Natural killer cell (primary cell): Measurements from ENCODE around the gene KCNIP2. TPM values are rescaled to one million over a fixed set of nuclear protein-coding genes. Genes with fewer than 3 reads are reported as not detected.

Experiments
- ATAC-seq, 3 donors: fragments of 150-1000 bp in 2 of 3; fragments of 200-7000 bp in 1 of 3; cut with Tn5 transposase; 1 replicate in 1 of 3; 2 replicates in 2 of 3; pipeline ENCODE4 v1.10.0; 2021; ENCODE audit warnings: mild to moderate bottlenecking in 2 of 3, moderate library complexity in 2 of 3
- DNase-seq, 2 donors: peaks; one replicate each; pipeline versions ENCODE4 v3.0.0 to v3.0.0-alpha.2; 2013 to 2021; ENCODE audit warnings: mixed read lengths in 1 of 2
- H3K27ac ChIP-seq: one replicate; pipeline ENCODE4 v1.5.1; 2013; ENCODE audit warnings: mild to moderate bottlenecking, low read length
- H3K27me3 ChIP-seq: one replicate; pipeline ENCODE4 v1.6.1; 2013; ENCODE audit warnings: low read length; ENCODE audit not compliant: control insufficient read depth, insufficient read depth
- H3K36me3 ChIP-seq: one replicate; pipeline ENCODE4 v1.6.1; 2013; ENCODE audit warnings: low read length; ENCODE audit not compliant: control insufficient read depth, insufficient read depth
- H3K4me1 ChIP-seq: one replicate; pipeline ENCODE4 v1.6.1; 2013; ENCODE audit warnings: low read length; ENCODE audit not compliant: control insufficient read depth, insufficient read depth
- H3K4me3 ChIP-seq: one replicate; pipeline ENCODE4 v1.5.1; 2013; ENCODE audit warnings: low read length
- H3K9me3 ChIP-seq: one replicate; pipeline ENCODE4 v1.6.1; 2013; ENCODE audit warnings: low read length; ENCODE audit not compliant: control insufficient read depth, insufficient read depth
- H3K27ac Mint-ChIP-seq, 2 donors: one replicate each; pipeline ENCODE4 v1.8.0; 2022; ENCODE audit warnings: mild to moderate bottlenecking in 2 of 2, mixed read lengths in 2 of 2, moderate library complexity in 1 of 2
- H3K27me3 Mint-ChIP-seq, 2 donors: one replicate each; pipeline ENCODE4 v1.8.0; 2022; ENCODE audit warnings: low read depth in 2 of 2, mixed read lengths in 2 of 2
- H3K36me3 Mint-ChIP-seq: one replicate; pipeline ENCODE4 v1.8.0; 2022; ENCODE audit warnings: mixed read lengths
- H3K4me1 Mint-ChIP-seq, 2 donors: one replicate each; pipeline ENCODE4 v1.8.0; 2022; ENCODE audit warnings: mixed read lengths in 2 of 2
- H3K4me3 Mint-ChIP-seq: one replicate; pipeline ENCODE4 v1.8.0; 2022; ENCODE audit warnings: mild to moderate bottlenecking, moderate library complexity, mixed read lengths
- H3K9me3 Mint-ChIP-seq, 2 donors: one replicate each; pipeline ENCODE4 v1.8.0; 2022; ENCODE audit warnings: mixed read lengths in 2 of 2
- CTCF ChIP-seq: fragments of 200-600 bp; IDR thresholded peaks from one replicate; pipeline ENCODE4 v1.8.0; 2022; ENCODE audit warnings: antibody characterized with exemption
- WGBS: methylation state at CpG from one replicate; pipeline ENCODE4 v1.1.7; 2013; ENCODE audit warnings: missing lambda C conversion rate; ENCODE audit not compliant: insufficient coverage; 5-methylcytosine and 5-hydroxymethylcytosine counted together
- intact Hi-C: fragments of 100-400 bp; cut with micrococcal nuclease; formaldehyde crosslinking; loops from one replicate; pipeline ENCODE4 v1.14.2; 2022
- total RNA-seq, 4 donors: library from RNA; stranded (reverse); fragments of 120-200 nt in 1 of 4; gene quantifications; one replicate each; pipeline versions ENCODE4 v1.2.3 to v1.2.4, GENCODE V29; 2013 to 2022

The KCNIP2 gene
- total RNA-seq, 3 donors from 2014 or later (not counting 1 experiment from before 2014, with no cell fraction given): 0.97 to 2.0 (median 1.6) TPM

DNA sequence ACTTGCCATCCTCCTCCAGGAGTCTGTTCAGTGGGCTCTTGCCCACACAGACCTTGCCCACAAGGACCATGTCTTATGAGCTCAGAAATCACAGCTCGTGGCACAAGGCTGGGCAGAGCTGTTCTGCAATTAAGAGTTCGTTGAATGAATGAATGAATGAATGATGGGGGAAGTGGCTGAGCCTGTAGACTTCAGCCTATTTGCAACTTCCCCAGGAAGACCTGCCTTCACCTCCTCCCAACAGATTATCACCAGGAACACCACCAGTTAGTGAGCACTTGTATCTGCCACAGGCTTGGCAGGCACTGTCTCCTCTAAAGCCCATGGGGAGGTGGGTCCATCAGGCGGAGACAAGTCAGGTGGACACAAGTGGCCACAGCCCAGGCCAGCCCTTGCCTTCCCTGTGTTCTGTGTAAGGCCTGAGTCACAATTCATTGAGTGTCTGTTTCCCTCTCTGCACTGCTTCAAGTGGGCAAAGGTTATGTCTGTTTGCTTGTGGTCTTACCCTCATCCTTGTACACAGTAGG, 65.9 kb downstream of the KCNIP2 start:
- Histone ChIP-seq H3K27me3 (peaks cover 41% of the 10 kb centered on the region), H3K4me3 (no peak overlapping the region), H3K27ac (no peak overlapping the region), H3K4me1 (peaks cover 51% of the 10 kb centered on the region), H3K9me3 (no peaks in the 10 kb centered on the region), H3K36me3 (no peaks in the 10 kb centered on the region)
- Mint-ChIP-seq H3K27ac (no peak overlapping the region), H3K4me3 (peak overlapping the region; percentile 55), H3K4me1 (peaks cover 19 to 48% of the 10 kb centered on the region in 2 donors), H3K27me3 (peaks cover 41 to 45% of the 10 kb centered on the region in 2 donors), H3K9me3 (no peaks in the 10 kb centered on the region), H3K36me3 (no peaks in the 10 kb centered on the region)
- DNase-seq (no peak), ATAC-seq (no peak)
- intact Hi-C loops: no loop called here
- TF ChIP-seq CTCF: no peak
- 100% methylated on average over 1 of the region's 3 CpGs for WGBS

GRCh38 chr10:101776161-101776817, 67.3 kb downstream of the KCNIP2 start:
- TF ChIP-seq CTCF: no peak
- Histone ChIP-seq H3K36me3 (no peaks in the 10 kb centered on the region), H3K27ac (no peak overlapping the region), H3K4me1 (peaks cover 38% of the 10 kb centered on the region), H3K9me3 (no peaks in the 10 kb centered on the region), H3K4me3 (no peak overlapping the region), H3K27me3 (peaks cover 44% of the 10 kb centered on the region)
- peak in 1 of 3 donors; percentile 12 for ATAC-seq
- no peaks in the 10 kb centered on the region for H3K9me3 Mint-ChIP-seq
- peaks cover 14 to 39% of the 10 kb centered on the region in 2 donors for H3K4me1 Mint-ChIP-seq
- H3K4me3 Mint-ChIP-seq: peak overlapping the region; percentile 76
- H3K27ac Mint-ChIP-seq: no peak overlapping the region
- WGBS: 9% methylated on average over 59 of the region's 74 CpGs
- no peak for DNase-seq
- H3K27me3 Mint-ChIP-seq: peaks cover 51 to 58% of the 10 kb centered on the region in 2 donors
- intact Hi-C loops: no loop called here
- no peaks in the 10 kb centered on the region for H3K36me3 Mint-ChIP-seq

Other genes with a start within 250 kb of the KCNIP2 start
- gene FBXW4, start 148.6 kb downstream of the KCNIP2 start, total RNA-seq: 100 to 1,000 TPM in 1 of 3 donors, 10 to 100 TPM in 2; 85.9 to 106 (median 91.9) TPM
- gene FGF8, start 67.7 kb downstream of the KCNIP2 start, total RNA-seq: not detected
- gene NPM3, start 60.4 kb downstream of the KCNIP2 start, total RNA-seq: 1 to 10 TPM; 8.2 to 9.0 (median 8.5) TPM
- 100 to 1,000 TPM; 427 to 488 (median 481) TPM for gene OGA, start 25.4 kb downstream of the KCNIP2 start, total RNA-seq
- gene ARMH3, start 212.4 kb upstream of the KCNIP2 start, total RNA-seq: 10 to 100 TPM; 29.9 to 38.9 (median 35.4) TPM
- 10 to 100 TPM; 10.2 to 20.1 (median 18.5) TPM for gene HPS6, start 221.5 kb upstream of the KCNIP2 start, total RNA-seq